Liver (tissue), 9 donors: Measurements from ENCODE around the gene CDH13. TPM values are rescaled to one million over a fixed set of nuclear protein-coding genes. Genes with fewer than 3 reads are reported as not detected.

ENCODE experiments used
- DNase-seq: peaks from one replicate; pipeline ENCODE4 v3.0.0-alpha.2; 2017; ENCODE audit warnings: low spot score
- H3K27ac ChIP-seq, 2 donors: one replicate each; pipeline ENCODE4 v1.7.0; 2013; ENCODE audit warnings: inconsistent platforms in 2 of 2, low read length in 2 of 2, control low read depth in 1 of 2, low read depth in 1 of 2, mild to moderate bottlenecking in 1 of 2
- H3K27me3 ChIP-seq, 4 donors: one replicate each; pipeline versions ENCODE4 v1.6.1 to v1.7.0; 2013; ENCODE audit warnings: low read length in 3 of 4, inconsistent platforms in 1 of 4, mild to moderate bottlenecking in 1 of 4, moderate library complexity in 1 of 4; ENCODE audit not compliant: control insufficient read depth in 4 of 4, insufficient read depth in 4 of 4
- H3K36me3 ChIP-seq, 4 donors: one replicate each; pipeline versions ENCODE4 v1.6.1 to v1.7.0; 2013; ENCODE audit warnings: low read length in 3 of 4, mild to moderate bottlenecking in 3 of 4, low read depth in 1 of 4, moderate library complexity in 1 of 4; ENCODE audit not compliant: control insufficient read depth in 4 of 4, insufficient read depth in 3 of 4
- H3K4me1 ChIP-seq, 4 donors: one replicate each; pipeline versions ENCODE4 v1.6.1 to v1.7.0; 2013; ENCODE audit warnings: low read length in 3 of 4, mild to moderate bottlenecking in 3 of 4, moderate library complexity in 1 of 4; ENCODE audit not compliant: control insufficient read depth in 4 of 4, insufficient read depth in 4 of 4
- H3K4me3 ChIP-seq, 3 donors: one replicate each; pipeline versions ENCODE4 v1.6.1 to v1.7.0; 2013; ENCODE audit warnings: low read length in 3 of 3, control low read depth in 1 of 3, low read depth in 1 of 3, mild to moderate bottlenecking in 1 of 3
- H3K9ac ChIP-seq, 2 donors: one replicate each; pipeline ENCODE4 v1.7.0; 2013; ENCODE audit warnings: low read length in 2 of 2, mild to moderate bottlenecking in 2 of 2, moderate library complexity in 2 of 2, control low read depth in 1 of 2, low read depth in 1 of 2
- H3K9me3 ChIP-seq, 4 donors: one replicate each; pipeline versions ENCODE4 v1.6.1 to v1.7.0; 2013; ENCODE audit warnings: low read length in 3 of 4; ENCODE audit not compliant: control insufficient read depth in 4 of 4
- ATF3 ChIP-seq: IDR thresholded peaks from 2 replicates; pipeline ENCODE4 v1.6.1; 2016; ENCODE audit warnings: antibody characterized with exemption
- CTCF ChIP-seq: fragments of 150-350 bp; IDR thresholded peaks from 2 replicates; pipeline ENCODE4 v1.5.1; 2017; ENCODE audit warnings: improper control_type of control experiment, low read depth, low read length; ENCODE audit not compliant: missing input control
- EGR1 ChIP-seq, 2 donors: IDR thresholded peaks; 2 replicates each; pipeline ENCODE4 v1.6.1; 2016 to 2018; ENCODE audit warnings: antibody characterized with exemption in 2 of 2, low read depth in 2 of 2
- FOXA1 ChIP-seq: IDR thresholded peaks from 2 replicates; pipeline ENCODE4 v1.6.1; 2016; ENCODE audit warnings: antibody characterized with exemption
- FOXA2 ChIP-seq: IDR thresholded peaks from 2 replicates; pipeline ENCODE4 v1.6.1; 2016; ENCODE audit warnings: antibody characterized with exemption
- GABPA ChIP-seq, 2 donors: IDR thresholded peaks in 1 of 2; conservative IDR thresholded peaks in 1 of 2; 2 replicates each; pipeline ENCODE4 v1.6.1; 2016; ENCODE audit warnings: antibody characterized with exemption in 2 of 2, mild to moderate bottlenecking in 1 of 2, moderate library complexity in 1 of 2
- HNF4A ChIP-seq, 2 donors: conservative IDR thresholded peaks; 2 replicates each; pipeline ENCODE4 v1.6.1; 2016; ENCODE audit warnings: antibody characterized with exemption in 2 of 2, mild to moderate bottlenecking in 2 of 2
- HNF4G ChIP-seq: IDR thresholded peaks from 2 replicates; pipeline ENCODE4 v1.6.1; 2016; ENCODE audit warnings: antibody characterized with exemption
- JUND ChIP-seq, 2 donors: IDR thresholded peaks; 2 replicates each; pipeline ENCODE4 v1.6.1; 2016; ENCODE audit warnings: antibody characterized with exemption in 2 of 2
- MAX ChIP-seq: IDR thresholded peaks from 2 replicates; pipeline ENCODE4 v1.6.1; 2016; ENCODE audit warnings: antibody characterized with exemption
- NR2F2 ChIP-seq: IDR thresholded peaks from 2 replicates; pipeline ENCODE4 v1.6.1; 2016; ENCODE audit warnings: antibody characterized with exemption
- RAD21 ChIP-seq, 2 donors: IDR thresholded peaks; 2 replicates each; pipeline ENCODE4 v1.6.1; 2016; ENCODE audit warnings: antibody characterized with exemption in 2 of 2, mild to moderate bottlenecking in 2 of 2
- REST ChIP-seq: IDR thresholded peaks from 2 replicates; pipeline ENCODE4 v1.6.1; 2016; ENCODE audit warnings: antibody characterized with exemption, mild to moderate bottlenecking
- RXRA ChIP-seq, 2 donors: IDR thresholded peaks; 2 replicates each; pipeline ENCODE4 v1.6.1; 2017 to 2018; ENCODE audit warnings: antibody characterized with exemption in 2 of 2, mild to moderate bottlenecking in 1 of 2
- SP1 ChIP-seq: IDR thresholded peaks from 2 replicates; pipeline ENCODE4 v1.6.1; 2018; ENCODE audit warnings: antibody characterized with exemption, mild to moderate bottlenecking
- TAF1 ChIP-seq: conservative IDR thresholded peaks from 2 replicates; pipeline ENCODE4 v1.6.1; 2016; ENCODE audit warnings: antibody characterized with exemption, mild to moderate bottlenecking
- YY1 ChIP-seq: IDR thresholded peaks from 2 replicates; pipeline ENCODE4 v1.6.1; 2016; ENCODE audit warnings: antibody characterized with exemption, mild to moderate bottlenecking
- ZBTB33 ChIP-seq: IDR thresholded peaks from 2 replicates; pipeline ENCODE4 v1.6.1; 2016; ENCODE audit warnings: antibody characterized with exemption
- WGBS: extraction: QIAGEN DNeasy Blood & Tissue Kit; methylation state at CpG from one replicate; pipeline ENCODE4 v1.1.7; 2013; 5-methylcytosine and 5-hydroxymethylcytosine counted together
- polyA plus RNA-seq, 2 donors: library from polyadenylated mRNA; stranded (reverse) in 1 of 2; unstranded in 1 of 2; fragments of 200-250 nt in 1 of 2; fragments of >200 nt in 1 of 2; fragmentation: Nextera tagmentation in 1 of 2; extraction: Ambion mirVana in 1 of 2; gene quantifications; one replicate each; pipeline versions ENCODE4 v1.2.1 to v1.2.3, GENCODE V29; 2013 to 2015
- total RNA-seq, 2 donors: library from RNA; depleted of rRNA; stranded (reverse); fragments of >200 nt; gene quantifications; one replicate each; pipeline ENCODE4 v1.2.3, GENCODE V29; 2014
- donor health status: healthy.
- donor health status: healthy.
- donor health status: healthy.
- donor health status: healthy.
- donor health status: healthy.

CDH13 gene
- total and polyA plus RNA-seq, 4 donors, result 0.21 to 1.5 (median 0.58) TPM

- DNase-seq, result no peak
- Histone ChIP-seq H3K27me3 (no peaks in the 10 kb centered on the region), H3K4me1 (no peaks in the 10 kb centered on the region), H3K9ac (no peak overlapping the region), H3K9me3 (no peaks in the 10 kb centered on the region), H3K4me3 (no peak overlapping the region), H3K36me3 (no peaks in the 10 kb centered on the region), H3K27ac (no peak overlapping the region)
- TF ChIP-seq NR2F2 (no peak), MAX (no peak), SP1 (no peak), FOXA2 (no peak), JUND (IDR thresholded peaks at IDR 0.05) (no peak), ZBTB33 (no peak), GABPA (IDR thresholded peaks at IDR 0.05 in 1 of 2, conservative IDR thresholded peaks at IDR 0.05 in 1 of 2) (no peak), HNF4G (no peak), FOXA1 (no peak)
- whole genome bisulfite sequencing, result 80% methylated on average over 4 of the region's 4 CpGs
These were observed 386.3 kb downstream of the CDH13 start for GRCh38 chr16:83013071-83013470.

GRCh38 chr16:83019963-83020362 is 393.2 kb downstream of the CDH13 start:
- no peak overlapping the region for H3K27ac ChIP-seq
- no peak overlapping the region for H3K9ac ChIP-seq
- no peaks in the 10 kb centered on the region for H3K27me3 ChIP-seq
- H3K36me3 ChIP-seq, result no peaks in the 10 kb centered on the region
- no peak overlapping the region for H3K4me3 ChIP-seq
- DNase-seq, result no peak
- WGBS, result 87% methylated on average over 6 of the region's 6 CpGs
- TF ChIP-seq JUND (IDR thresholded peaks at IDR 0.05), result no peak
- TF ChIP-seq CTCF, result no peak
- no peak for TF ChIP-seq RAD21 (IDR thresholded peaks at IDR 0.05)
- TF ChIP-seq REST, result no peak
- no peak for TF ChIP-seq TAF1
- no peak for TF ChIP-seq EGR1 (IDR thresholded peaks at IDR 0.05; ENCODE audit: low read depth in 2 of 2)
- TF ChIP-seq FOXA2, result no peak
- no peak for TF ChIP-seq NR2F2
- TF ChIP-seq HNF4A (conservative IDR thresholded peaks at IDR 0.05), result no peak
- TF ChIP-seq GABPA (IDR thresholded peaks at IDR 0.05 in 1 of 2, conservative IDR thresholded peaks at IDR 0.05 in 1 of 2), result no peak
- TF ChIP-seq FOXA1, result no peak
- TF ChIP-seq ZBTB33, result no peak
- no peak for TF ChIP-seq HNF4G
- no peak for TF ChIP-seq RXRA (IDR thresholded peaks at IDR 0.05)
- no peak for TF ChIP-seq MAX
- no peak for TF ChIP-seq SP1
- TF ChIP-seq ATF3, result no peak
- TF ChIP-seq YY1, result no peak
- no peaks in the 10 kb centered on the region for H3K4me1 ChIP-seq
- no peaks in the 10 kb centered on the region for H3K9me3 ChIP-seq
